ENCODE results near the gene ZNF579. TPM values are rescaled to one million over a fixed set of nuclear protein-coding genes. Genes with fewer than 3 reads are reported as not detected.

ZNF579 gene
- total and polyA plus RNA-seq, 2 of the 8 experiments (the other 6 are each of a cell fraction or from before 2014, with no cell fraction given), result 10.0 to 18.9 TPM

- Histone ChIP-seq H3K79me1 (ENCODE audit: low read depth, low read length) (no peaks in the 10 kb centered on the region), H3K18ac (ENCODE audit: extremely low read depth, low read length) (peak overlapping the region; percentile 60), H3K4ac (replicated peaks; ENCODE audit: insufficient read length, low read depth, low read length) (no peak overlapping the region), H3K27me3 (replicated peaks in 1 of 4; ENCODE audit: control insufficient read depth in 3 of 4, extremely low read depth in 1 of 4, insufficient read depth in 3 of 4, low read length in 3 of 4) (no peaks in the 10 kb centered on the region; a peak in 1 of 7 replicates), H3K14ac (ENCODE audit: insufficient read length) (no peak overlapping the region), H3K56ac (replicated peaks; ENCODE audit: insufficient read length, low read depth, low read length) (no peak overlapping the region), H2AK5ac (ENCODE audit: low read depth, low read length) (no peak overlapping the region), H2BK15ac (ENCODE audit: low read length) (no peak overlapping the region), H3K4me3 (ENCODE audit: extremely low read depth in 1 of 4, insufficient read depth in 2 of 4, low read depth in 3 of 4, low read length in 4 of 4) (peak overlapping the region; percentile 43 to 61 (median 50)), H4K8ac (ENCODE audit: extremely low read depth, insufficient read depth, low read length) (no peak overlapping the region), H2BK120ac (replicated peaks; ENCODE audit: low read depth, low read length) (no peak overlapping the region), H2BK5ac (ENCODE audit: low read depth, low read length) (no peak overlapping the region), H3K36me3 (ENCODE audit: control insufficient read depth in 2 of 4, insufficient read depth in 4 of 4, low read length in 3 of 4) (no peaks in the 10 kb centered on the region), H4K91ac (replicated peaks; ENCODE audit: insufficient read length, low read length) (no peak overlapping the region), H3K4me1 (replicated peaks in 1 of 4; ENCODE audit: control insufficient read depth in 3 of 4, insufficient read depth in 4 of 4, low read length in 3 of 4) (peaks cover 0 to 8% (median 5%) of the 10 kb centered on the region in 4 experiments; a peak in 6 of 7 replicates), H3K4me2 (ENCODE audit: insufficient read depth in 1 of 2, low read depth in 2 of 2, low read length in 2 of 2) (peak overlapping the region; percentile 73 to 74), H2BK20ac (ENCODE audit: low read length) (no peak overlapping the region), H3K27ac (ENCODE audit: low read depth, low read length) (no peak overlapping the region), H3K23ac (ENCODE audit: insufficient read length) (no peak overlapping the region), H3K79me2 (ENCODE audit: control insufficient read depth in 1 of 2, insufficient read depth in 2 of 2, low read length in 2 of 2) (no peaks in the 10 kb centered on the region), H3K23me2 (ENCODE audit: low read depth, low read length) (peaks cover 11% of the 10 kb centered on the region), H3K9me3 (ENCODE audit: insufficient read depth in 2 of 2, low read depth in 1 of 2, low read length in 1 of 2) (no peaks in the 10 kb centered on the region), H2AFZ (ENCODE audit: low read length) (0 out of 2 replicates have a peak overlapping the region, but pooled peaks have one; percentile 59), H3K9ac (replicated peaks in 1 of 4; ENCODE audit: extremely low read depth in 1 of 4, low read depth in 3 of 4, low read length in 3 of 4) (0 out of 7 replicates have a peak overlapping the region, but pooled peaks of 2 of the 4 experiments have one; percentile 8 to 20), H4K20me1 (replicated peaks in 1 of 2; ENCODE audit: control insufficient read depth in 1 of 2, insufficient read depth in 2 of 2, low read length in 2 of 2) (no peaks in the 10 kb centered on the region), H2BK12ac (ENCODE audit: low read depth, low read length) (no peak overlapping the region), H4K5ac (ENCODE audit: insufficient read length, low read depth, low read length) (no peak overlapping the region)
- WGBS, 2 experiments (ENCODE audit: extremely low coverage in 1 of 2, insufficient coverage in 1 of 2, insufficient read length in 1 of 2, insufficient replicate concordance in 2 of 2, low coverage in 1 of 2, low lambda C conversion rate in 2 of 2, missing lambda C conversion rate in 1 of 2), result 3% methylated on average over 40 of the region's 40 CpGs; no CpG with 5 or more reads in 1 of the 2 experiments
- ChIA-PET POLR2A (ENCODE audit: partially characterized antibody) (interaction anchor here (1.4 to 5.5 kb wide), 5 partner anchors 11 to 52 kb away, joined by 3 to 42 read pairs (median 6); partner anchors contain the start of genes FIZ1 and ZNF524), CTCF (ENCODE audit: partially characterized antibody) (interaction anchor here (0.9 to 1.4 kb wide), 3 partner anchors 12 to 46 kb away, joined by 3 to 4 read pairs (median 3); partner anchors contain the start of genes FIZ1 and ZNF524)
- peak; percentile 84 to 99 for DNase-seq (ENCODE audit: low read depth in 1 of 2, low spot score in 2 of 2)
- peak; percentile 92 for FAIRE-seq
- TF ChIP-seq ZNF274 (IDR thresholded peaks at IDR 0.05; ENCODE audit: borderline replicate concordance, extremely low read depth, low read length) (no peak), RXRA (IDR thresholded peaks at IDR 0.05; ENCODE audit: insufficient read depth, low read depth, low read length) (no peak), CBX8 (IDR thresholded peaks at IDR 0.05; ENCODE audit: borderline replicate concordance, low read depth, low read length) (no peak), TCF12 (IDR thresholded peaks at IDR 0.05; ENCODE audit: low read depth, low read length) (0 out of 2 replicates have a peak, but pooled peaks have one; percentile 12), GABPA (IDR thresholded peaks at IDR 0.05; ENCODE audit: borderline replicate concordance, insufficient read depth, low read length) (no peak), CHD2 (IDR thresholded peaks at IDR 0.05; ENCODE audit: low read length) (peak; percentile 80), TBP (IDR thresholded peaks at IDR 0.05; ENCODE audit: low read depth, low read length) (no peak), JUN (IDR thresholded peaks at IDR 0.05; ENCODE audit: low read depth, low read length) (no peak), POU5F1 (IDR thresholded peaks at IDR 0.05; ENCODE audit: low read depth, low read length) (no peak)
- TF ChIP-seq, protein P1, sequence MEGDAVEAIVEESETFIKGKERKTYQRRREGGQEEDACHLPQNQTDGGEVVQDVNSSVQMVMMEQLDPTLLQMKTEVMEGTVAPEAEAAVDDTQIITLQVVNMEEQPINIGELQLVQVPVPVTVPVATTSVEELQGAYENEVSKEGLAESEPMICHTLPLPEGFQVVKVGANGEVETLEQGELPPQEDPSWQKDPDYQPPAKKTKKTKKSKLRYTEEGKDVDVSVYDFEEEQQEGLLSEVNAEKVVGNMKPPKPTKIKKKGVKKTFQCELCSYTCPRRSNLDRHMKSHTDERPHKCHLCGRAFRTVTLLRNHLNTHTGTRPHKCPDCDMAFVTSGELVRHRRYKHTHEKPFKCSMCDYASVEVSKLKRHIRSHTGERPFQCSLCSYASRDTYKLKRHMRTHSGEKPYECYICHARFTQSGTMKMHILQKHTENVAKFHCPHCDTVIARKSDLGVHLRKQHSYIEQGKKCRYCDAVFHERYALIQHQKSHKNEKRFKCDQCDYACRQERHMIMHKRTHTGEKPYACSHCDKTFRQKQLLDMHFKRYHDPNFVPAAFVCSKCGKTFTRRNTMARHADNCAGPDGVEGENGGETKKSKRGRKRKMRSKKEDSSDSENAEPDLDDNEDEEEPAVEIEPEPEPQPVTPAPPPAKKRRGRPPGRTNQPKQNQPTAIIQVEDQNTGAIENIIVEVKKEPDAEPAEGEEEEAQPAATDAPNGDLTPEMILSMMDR (IDR thresholded peaks at IDR 0.05; ENCODE audit: control extremely low read depth in 1 of 3, insufficient read depth in 1 of 3, low read depth in 1 of 3, low read length in 3 of 3), result no peak
Measured at GRCh38 chr19:55586976-55587668, 6.5 kb upstream of the ZNF579 start.

Measured in H1 (cell line).